ENCODE data around the gene CACNG8. TPM values are rescaled to one million over a fixed set of nuclear protein-coding genes. Genes with fewer than 3 reads are reported as not detected.

The CACNG8 gene
- total and polyA plus RNA-seq, 7 donors = under 0.01 to 0.03 TPM; not detected in 5

DNA sequence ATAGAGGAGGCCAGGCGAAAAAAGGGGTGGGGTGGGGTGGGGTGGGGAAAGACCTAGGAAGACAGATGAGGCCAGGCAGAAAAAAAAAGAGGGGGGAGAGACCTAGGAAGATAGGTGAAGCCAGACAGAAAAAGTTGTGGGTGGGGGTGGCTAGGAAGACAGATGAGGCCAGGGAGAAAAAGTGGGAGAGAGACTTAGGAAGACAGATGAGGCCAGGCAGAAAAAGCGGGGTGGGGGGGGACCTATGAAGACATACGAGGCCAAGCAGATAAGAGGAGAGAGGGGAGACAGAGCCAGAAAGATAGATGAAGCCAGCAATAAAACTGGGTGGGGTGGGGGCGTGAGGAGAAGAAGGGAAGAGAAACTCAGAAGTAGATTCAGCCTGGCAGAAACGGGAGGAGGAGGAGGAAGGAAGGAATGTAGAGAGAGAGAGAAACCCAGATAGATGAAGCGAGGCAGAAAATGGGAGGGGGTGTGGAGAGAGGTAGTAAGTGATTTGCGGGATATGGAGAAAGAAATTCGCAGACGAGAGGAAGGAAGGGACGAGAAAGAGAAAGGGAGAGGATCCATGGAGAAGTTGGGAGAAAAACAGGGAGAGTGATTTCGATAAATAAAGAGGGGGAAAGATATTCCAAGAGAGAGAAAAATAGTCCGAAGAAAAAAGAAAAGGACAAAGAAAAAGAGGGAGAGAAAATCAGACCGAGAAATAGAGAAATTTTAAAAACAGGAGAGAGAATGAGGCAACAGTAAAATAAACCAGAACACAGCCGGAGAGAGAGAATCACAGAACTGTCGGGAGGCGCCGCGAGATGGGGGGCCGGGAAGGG lies 16.5 kb downstream of the CACNG8 start:
- Histone ChIP-seq H3K9me3 (no peaks in the 10 kb centered on the region), H3K27ac (no peak overlapping the region), H3K4me1 (peaks cover 0 to 35% (median 26%) of the 10 kb centered on the region in 4 donors), H3K4me3 (peak overlapping the region in 2 of 4 donors; percentile 9 to 23), H3K27me3 (peaks cover 36 to 94% (median 74%) of the 10 kb centered on the region in 3 donors), H3K36me3 (no peaks in the 10 kb centered on the region)
- intact Hi-C loops (cut with DNase I) = loop anchor here (5.0 kb wide), 2 partner anchors 97 to 123 kb away; partner anchors contain the start of genes NDUFA3, OSCAR and PRKCG
- TF ChIP-seq POLR2A (IDR thresholded peaks at IDR 0.05) = no peak
- TF ChIP-seq, protein P1, sequence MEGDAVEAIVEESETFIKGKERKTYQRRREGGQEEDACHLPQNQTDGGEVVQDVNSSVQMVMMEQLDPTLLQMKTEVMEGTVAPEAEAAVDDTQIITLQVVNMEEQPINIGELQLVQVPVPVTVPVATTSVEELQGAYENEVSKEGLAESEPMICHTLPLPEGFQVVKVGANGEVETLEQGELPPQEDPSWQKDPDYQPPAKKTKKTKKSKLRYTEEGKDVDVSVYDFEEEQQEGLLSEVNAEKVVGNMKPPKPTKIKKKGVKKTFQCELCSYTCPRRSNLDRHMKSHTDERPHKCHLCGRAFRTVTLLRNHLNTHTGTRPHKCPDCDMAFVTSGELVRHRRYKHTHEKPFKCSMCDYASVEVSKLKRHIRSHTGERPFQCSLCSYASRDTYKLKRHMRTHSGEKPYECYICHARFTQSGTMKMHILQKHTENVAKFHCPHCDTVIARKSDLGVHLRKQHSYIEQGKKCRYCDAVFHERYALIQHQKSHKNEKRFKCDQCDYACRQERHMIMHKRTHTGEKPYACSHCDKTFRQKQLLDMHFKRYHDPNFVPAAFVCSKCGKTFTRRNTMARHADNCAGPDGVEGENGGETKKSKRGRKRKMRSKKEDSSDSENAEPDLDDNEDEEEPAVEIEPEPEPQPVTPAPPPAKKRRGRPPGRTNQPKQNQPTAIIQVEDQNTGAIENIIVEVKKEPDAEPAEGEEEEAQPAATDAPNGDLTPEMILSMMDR (IDR thresholded peaks at IDR 0.05) = no peak
- no peak for TF ChIP-seq POLR2AphosphoS5 (IDR thresholded peaks at IDR 0.05)
- TF ChIP-seq EP300 (IDR thresholded peaks at IDR 0.05) = no peak
- DNase-seq = no peak
- WGBS, 2 donors = 4 to 8% methylated on average over 19 of the region's 19 CpGs

DNA sequence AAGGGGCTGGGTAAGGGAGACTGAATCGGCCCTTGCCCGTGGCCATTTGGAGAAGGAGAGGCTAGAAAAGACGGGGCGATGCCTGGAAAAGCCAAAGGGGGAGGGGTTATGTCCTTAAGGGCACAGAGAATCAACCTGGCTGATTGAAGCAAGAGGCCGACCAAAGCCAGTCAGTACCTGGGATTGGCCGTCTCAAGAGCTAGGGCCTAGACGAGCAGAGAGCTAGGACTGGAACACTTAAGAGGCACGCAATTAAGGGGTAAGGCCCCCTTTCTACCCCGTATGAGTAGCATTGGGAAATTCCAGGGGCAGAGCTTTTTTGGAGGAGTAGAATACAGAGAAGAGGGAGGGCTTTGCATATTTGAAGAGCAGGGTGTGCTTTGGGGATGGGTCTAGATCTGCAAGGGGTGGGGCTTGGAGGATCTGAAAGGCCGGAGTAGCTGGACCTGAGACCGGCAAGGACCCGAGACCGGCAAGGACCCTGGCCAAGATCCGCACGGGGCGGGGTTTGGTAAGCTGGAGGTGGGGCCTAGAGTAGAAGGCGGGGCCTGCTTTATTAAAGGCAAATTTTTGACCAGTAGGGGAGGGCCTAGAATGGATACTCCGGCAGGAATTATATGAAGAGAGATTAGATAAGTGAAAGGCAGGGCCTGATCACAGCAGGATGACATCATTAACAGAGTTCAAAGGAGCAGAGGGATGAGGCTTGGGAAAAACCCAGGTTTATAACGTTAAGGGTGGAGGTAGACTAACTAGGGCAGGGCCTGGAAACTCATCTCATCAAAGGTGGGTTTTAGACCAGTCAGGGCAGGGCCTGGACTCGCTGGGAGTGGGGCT lies 18.0 kb downstream of the CACNG8 start:
- Histone ChIP-seq H3K27ac (no peak overlapping the region), H3K9me3 (no peaks in the 10 kb centered on the region), H3K4me3 (peak overlapping the region in 1 of 4 donors; percentile 23), H3K27me3 (peaks cover 36 to 87% (median 71%) of the 10 kb centered on the region in 3 donors), H3K36me3 (no peaks in the 10 kb centered on the region), H3K4me1 (peaks cover 0 to 35% (median 26%) of the 10 kb centered on the region in 4 donors)
- TF ChIP-seq POLR2AphosphoS5 (IDR thresholded peaks at IDR 0.05) (no peak), POLR2A (IDR thresholded peaks at IDR 0.05) (no peak), EP300 (IDR thresholded peaks at IDR 0.05) (no peak)
- TF ChIP-seq, protein P1 (IDR thresholded peaks at IDR 0.05) = no peak
- WGBS, 2 donors = 17 to 31% methylated on average over 20 of the region's 20 CpGs
- intact Hi-C loops (cut with DNase I) = no loop called here
- no peak for DNase-seq

DNA sequence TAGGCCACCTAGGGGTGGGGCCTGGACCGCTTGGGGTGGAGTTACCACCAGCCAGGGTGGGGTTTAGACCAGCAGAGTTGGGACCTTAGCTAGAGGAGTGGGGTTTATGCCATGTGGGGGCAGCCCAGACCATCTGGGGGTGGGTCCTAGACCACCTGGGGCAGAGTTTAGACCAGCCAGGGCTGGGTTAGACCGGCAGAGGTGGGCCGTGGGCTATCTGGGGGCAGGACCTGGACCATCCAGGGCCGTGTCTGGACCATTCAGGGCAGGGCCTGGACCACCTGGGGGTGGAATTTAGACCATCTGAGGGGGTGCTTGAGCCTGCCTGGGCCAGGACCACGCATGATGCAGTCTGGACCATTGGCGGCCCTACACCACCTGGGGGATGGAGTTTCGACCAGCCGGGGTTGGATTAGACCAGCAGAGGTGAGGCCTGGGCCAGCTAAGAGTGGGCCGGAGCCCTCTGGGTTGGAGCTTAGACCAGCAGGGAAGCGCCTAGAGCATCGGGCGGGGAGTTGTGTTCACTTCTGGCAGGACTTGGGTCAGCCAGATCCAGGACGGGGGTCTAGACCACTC lies 18.7 kb downstream of the CACNG8 start:
- Histone ChIP-seq H3K4me3 (no peak overlapping the region), H3K27me3 (peaks cover 36 to 80% (median 65%) of the 10 kb centered on the region in 3 donors), H3K4me1 (peaks cover 0 to 35% (median 26%) of the 10 kb centered on the region in 4 donors)

DNA sequence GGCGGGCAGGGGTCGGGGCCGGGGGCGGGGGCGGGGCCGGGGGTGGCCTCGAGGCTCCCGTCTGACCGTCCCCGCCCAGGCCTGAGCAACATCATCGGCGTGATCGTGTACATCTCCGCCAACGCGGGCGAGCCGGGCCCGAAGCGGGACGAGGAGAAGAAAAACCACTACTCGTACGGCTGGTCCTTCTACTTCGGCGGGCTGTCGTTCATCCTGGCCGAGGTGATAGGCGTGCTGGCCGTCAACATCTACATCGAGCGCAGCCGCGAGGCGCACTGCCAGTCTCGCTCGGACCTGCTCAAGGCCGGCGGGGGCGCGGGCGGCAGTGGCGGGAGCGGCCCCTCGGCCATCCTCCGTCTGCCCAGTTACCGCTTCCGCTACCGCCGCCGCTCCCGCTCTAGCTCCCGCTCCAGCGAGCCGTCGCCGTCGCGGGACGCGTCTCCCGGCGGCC lies 19.3 kb downstream of the CACNG8 start:
- Histone ChIP-seq H3K4me1 (peaks cover 0 to 35% (median 26%) of the 10 kb centered on the region in 4 donors), H3K27ac (no peak overlapping the region)

More for the DNA sequence above, 18.7 kb downstream of the CACNG8 start:
- no peak overlapping the region for H3K27ac ChIP-seq
- no peaks in the 10 kb centered on the region for H3K9me3 ChIP-seq
- 65 to 69% methylated on average over 13 of the region's 13 CpGs for WGBS, 2 donors
- intact Hi-C loops (cut with DNase I) = no loop called here
- no peaks in the 10 kb centered on the region for H3K36me3 ChIP-seq
- no peak for DNase-seq
- TF ChIP-seq EP300 (IDR thresholded peaks at IDR 0.05) (no peak), POLR2A (IDR thresholded peaks at IDR 0.05) (no peak), POLR2AphosphoS5 (IDR thresholded peaks at IDR 0.05) (no peak)
- TF ChIP-seq, protein P1 (IDR thresholded peaks at IDR 0.05) = no peak

More for the DNA sequence above, 19.3 kb downstream of the CACNG8 start:
- 5 to 7% methylated on average over 62 of the region's 62 CpGs for WGBS, 2 donors
- intact Hi-C loops (cut with DNase I) = no loop called here
- DNase-seq = no peak
- no peaks in the 10 kb centered on the region for H3K36me3 ChIP-seq
- H3K27me3 ChIP-seq = peaks cover 36 to 75% (median 61%) of the 10 kb centered on the region in 3 donors
- TF ChIP-seq POLR2AphosphoS5 (IDR thresholded peaks at IDR 0.05) (no peak), POLR2A (IDR thresholded peaks at IDR 0.05) (no peak), EP300 (IDR thresholded peaks at IDR 0.05) (no peak)
- TF ChIP-seq, protein P1 (IDR thresholded peaks at IDR 0.05) = no peak
- peak overlapping the region in 3 of 4 donors; percentile 16 to 34 (median 33) for H3K4me3 ChIP-seq
- H3K9me3 ChIP-seq = no peaks in the 10 kb centered on the region
